HEK293 (cell line): Measurements from ENCODE around the gene CELF4.

Experiments used
- CTCF ChIA-PET: fragments of 350-600 bp; formaldehyde crosslinking; extraction: SDS; loops from one replicate; lab custom pipeline; 2021; ENCODE audit warnings: antibody characterized with exemption; lab: Yijun Ruan, JAX
- POLR2A ChIA-PET: fragments of 300-600 bp; formaldehyde crosslinking; extraction: SDS; loops from one replicate; lab custom pipeline; 2020; ENCODE audit warnings: antibody characterized with exemption, inconsistent platforms; lab: Yijun Ruan, JAX
- H3K27ac ChIP-seq: fragments of 200-500 bp; sonication (Bioruptor generic); 2 replicates; pipeline ENCODE4 v1.5.1; 2014; ENCODE audit warnings: low read depth, low read length, control low read depth, inconsistent platforms; ENCODE audit errors: extremely low read depth
- H3K36me3 ChIP-seq, 2 experiments: fragments of 200-500 bp in 1 of 2; sonication (Bioruptor generic) in 1 of 2; 1 replicate in 1 of 2; 2 replicates in 1 of 2; pipeline ENCODE4 v1.5.1; 2014 to 2017; ENCODE audit warnings: inconsistent platforms in 2 of 2, low read length in 2 of 2; ENCODE audit not compliant: control insufficient read depth in 2 of 2, insufficient read depth in 1 of 2
- H3K4me1 ChIP-seq: fragments of 200-500 bp; sonication (Bioruptor generic); 2 replicates; pipeline ENCODE4 v1.5.1; 2014; ENCODE audit warnings: mild to moderate bottlenecking, low read length, inconsistent platforms; ENCODE audit not compliant: control insufficient read depth, insufficient read depth
- H3K4me3 ChIP-seq: 2 replicates; pipeline ENCODE4 v1.5.1; 2011; ENCODE audit warnings: low read depth, mild to moderate bottlenecking, control low read depth, low read length, moderate library complexity
- H3K9me3 ChIP-seq: fragments of 200-500 bp; sonication (Bioruptor generic); 2 replicates; pipeline ENCODE4 v1.5.1; 2014; ENCODE audit warnings: low read depth, low read length, inconsistent platforms; ENCODE audit not compliant: control insufficient read depth, insufficient read depth
- ATF2 ChIP-seq: fragments of 450-650 bp; formaldehyde crosslinking; IDR thresholded peaks from 2 replicates; pipeline ENCODE4 v1.5.1; 2016; ENCODE audit warnings: missing biosample characterization, missing genetic modification characterization, low read depth
- BCL11B ChIP-seq: fragments of 450-650 bp; formaldehyde crosslinking; IDR thresholded peaks from 2 replicates; pipeline ENCODE4 v1.5.1; 2016; ENCODE audit warnings: low read depth, missing biosample characterization, missing genetic modification characterization
- BCL6B ChIP-seq: fragments of 450-650 bp; formaldehyde crosslinking; IDR thresholded peaks from 2 replicates; pipeline ENCODE4 v1.5.1; 2017; ENCODE audit warnings: missing biosample characterization, missing genetic modification characterization
- EGR2 ChIP-seq: fragments of 450-650 bp; formaldehyde crosslinking; IDR thresholded peaks from 2 replicates; pipeline ENCODE4 v1.5.1; 2016; ENCODE audit warnings: low read depth, missing biosample characterization, missing genetic modification characterization
- SALL2 ChIP-seq: fragments of 450-650 bp; formaldehyde crosslinking; IDR thresholded peaks from 2 replicates; pipeline ENCODE4 v1.5.0; 2017; ENCODE audit warnings: missing biosample characterization, mild to moderate bottlenecking, missing genetic modification characterization, borderline replicate concordance
- TCF7L2 ChIP-seq: IDR thresholded peaks from 2 replicates; pipeline ENCODE4 v1.6.1; 2011; ENCODE audit warnings: low read depth, mild to moderate bottlenecking, inconsistent platforms, low read length, moderate library complexity, borderline replicate concordance
- ZFHX2 ChIP-seq: fragments of 450-650 bp; formaldehyde crosslinking; conservative IDR thresholded peaks from 2 replicates; pipeline ENCODE4 v1.5.1; 2016; ENCODE audit warnings: missing biosample characterization, missing genetic modification characterization
- ZFP37 ChIP-seq: fragments of 450-650 bp; formaldehyde crosslinking; IDR thresholded peaks from 2 replicates; pipeline ENCODE4 v1.5.1; 2016; ENCODE audit warnings: missing biosample characterization, missing genetic modification characterization
- ZFP41 ChIP-seq: fragments of 450-650 bp; formaldehyde crosslinking; IDR thresholded peaks from 2 replicates; pipeline ENCODE4 v1.5.1; 2016; ENCODE audit warnings: missing biosample characterization, missing genetic modification characterization, borderline replicate concordance
- ZNF146 ChIP-seq: fragments of 450-650 bp; formaldehyde crosslinking; IDR thresholded peaks from 2 replicates; pipeline ENCODE4 v1.5.1; 2016; ENCODE audit warnings: missing biosample characterization, missing genetic modification characterization
- ZNF24 ChIP-seq: fragments of 450-650 bp; formaldehyde crosslinking; IDR thresholded peaks from 2 replicates; pipeline ENCODE4 v1.5.1; 2016; ENCODE audit warnings: missing biosample characterization, missing genetic modification characterization
- ZNF449 ChIP-seq: fragments of 450-650 bp; formaldehyde crosslinking; IDR thresholded peaks from 2 replicates; pipeline ENCODE4 v1.5.1; 2017; ENCODE audit warnings: missing biosample characterization, mild to moderate bottlenecking, missing genetic modification characterization, moderate library complexity
- ZNF530 ChIP-seq: fragments of 450-650 bp; formaldehyde crosslinking; IDR thresholded peaks from 2 replicates; pipeline ENCODE4 v1.5.1; 2016; ENCODE audit warnings: low read depth, missing biosample characterization, missing genetic modification characterization
- ZNF560 ChIP-seq: fragments of 450-650 bp; formaldehyde crosslinking; IDR thresholded peaks from 2 replicates; pipeline ENCODE4 v1.5.1; 2017; ENCODE audit warnings: missing biosample characterization, missing genetic modification characterization, borderline replicate concordance
- ZNF623 ChIP-seq: fragments of 450-650 bp; formaldehyde crosslinking; IDR thresholded peaks from 2 replicates; pipeline ENCODE4 v1.5.1; 2016; ENCODE audit warnings: missing biosample characterization, missing genetic modification characterization
- ZNF626 ChIP-seq: fragments of 450-650 bp; sonication (Bioruptor Pico); formaldehyde crosslinking; IDR thresholded peaks from 2 replicates; pipeline ENCODE4 v1.5.1; 2018; ENCODE audit warnings: missing biosample characterization, missing genetic modification characterization, inconsistent platforms
- ZNF629 ChIP-seq: fragments of 450-650 bp; formaldehyde crosslinking; IDR thresholded peaks from 2 replicates; pipeline ENCODE4 v1.5.1; 2017; ENCODE audit warnings: missing biosample characterization, missing genetic modification characterization
- ZNF670 ChIP-seq: fragments of 450-650 bp; formaldehyde crosslinking; IDR thresholded peaks from 2 replicates; pipeline ENCODE4 v1.5.1; 2016; ENCODE audit warnings: missing biosample characterization, missing genetic modification characterization, low read depth
- ZNF677 ChIP-seq: fragments of 450-650 bp; IDR thresholded peaks from 2 replicates; pipeline ENCODE4 v1.5.0; 2018; ENCODE audit warnings: missing biosample characterization, mild to moderate bottlenecking, missing genetic modification characterization, moderate library complexity
- ZNF785 ChIP-seq: fragments of 450-650 bp; formaldehyde crosslinking; IDR thresholded peaks from 2 replicates; pipeline ENCODE4 v1.5.1; 2016; ENCODE audit warnings: missing biosample characterization, missing genetic modification characterization
- ZSCAN16 ChIP-seq: fragments of 450-650 bp; formaldehyde crosslinking; IDR thresholded peaks from 2 replicates; pipeline ENCODE4 v1.5.1; 2016; ENCODE audit warnings: missing biosample characterization, missing genetic modification characterization

CELF4 gene

GRCh38 chr18:37238282-37239108 lies 327.1 kb downstream of the CELF4 start:
- ChIA-PET CTCF (interaction anchor here (0.6 to 1.1 kb wide), 3 partner anchors 11 to 521 kb away, joined by 3 read pairs; no protein-coding TSS in a partner anchor), POLR2A (no interaction called here)
- Histone ChIP-seq H3K36me3 (no peaks in the 10 kb centered on the region), H3K9me3 (no peaks in the 10 kb centered on the region), H3K4me1 (no peaks in the 10 kb centered on the region), H3K27ac (no peak overlapping the region), H3K4me3 (no peak overlapping the region)
- no peak for TF ChIP-seq BCL11B (tag by site-specific recombination)
- no peak for TF ChIP-seq ZFP41 (tag by site-specific recombination)
- peak; percentile 61 for TF ChIP-seq EGR2 (tag by site-specific recombination)
- TF ChIP-seq ZFHX2 (tag by site-specific recombination): peak; percentile 77
- no peak for TF ChIP-seq BCL6B

- H3K4me1 ChIP-seq: no peaks in the 10 kb centered on the region
- TF ChIP-seq TCF7L2 (no peak), ZNF449 (tag by site-specific recombination) (no peak), ZSCAN16 (no peak), ZNF560 (tag by site-specific recombination) (no peak), ZNF24 (no peak), SALL2 (tag by site-specific recombination) (no peak), ATF2 (no peak), ZNF626 (tag by site-specific recombination) (no peak), ZNF785 (no peak), ZNF677 (tag by site-specific recombination) (no peak), ZFP37 (tag by site-specific recombination) (no peak), ZNF530 (tag by site-specific recombination) (no peak), ZNF623 (no peak), ZNF670 (tag by site-specific recombination) (no peak), ZNF146 (tag by site-specific recombination) (no peak), ZNF629 (tag by site-specific recombination) (no peak)
- TF ChIP-seq, all 188 proteins: peak for 0
- Histone ChIP-seq H3K9me3 (no peaks in the 10 kb centered on the region), H3K36me3 (no peaks in the 10 kb centered on the region), H3K27ac (no peak overlapping the region), H3K4me3 (no peak overlapping the region)
- ChIA-PET POLR2A (interaction anchor here (0.5 kb wide), 1 partner anchor 281 kb away, joined by 4 read pairs; no protein-coding TSS in a partner anchor), CTCF (interaction anchor here (0.6 kb wide), 1 partner anchor 48 kb away, joined by 3 read pairs; no protein-coding TSS in a partner anchor)
These were observed 330.0 kb downstream of the CELF4 start for GRCh38 chr18:37235583-37235982.
